SK-N-SH (cell line): Measurements from ENCODE around the gene ACTG2.

Source experiments
- NFIC ChIP-seq: IDR thresholded peaks from 2 replicates; pipeline ENCODE4 v1.4.0; 2012; ENCODE audit warnings: borderline replicate concordance
- REST ChIP-seq: IDR thresholded peaks from 2 replicates; pipeline ENCODE4 v1.6.1; 2012; ENCODE audit warnings: mild to moderate bottlenecking, low read depth, low read length, moderate library complexity
- YY1 ChIP-seq: IDR thresholded peaks from 2 replicates; pipeline ENCODE4 v1.4.0; 2012; ENCODE audit warnings: low read depth, mild to moderate bottlenecking

- no peak for TF ChIP-seq REST
- TF ChIP-seq YY1: no peak
- TF ChIP-seq NFIC: no peak
Observed at GRCh38 chr2:73910873-73911547, 18.2 kb downstream of the ACTG2 start.
